SW 1271 (cell line): ENCODE data around the gene MYH11.
A peak's percentile ranks its signal among the peaks of the same experiment; 100 is the strongest.

Experiments
- DNase-seq, 2 experiments: peaks; one replicate each; lab custom pipeline; 2025; lab: John Stamatoyannopoulos, UW

The MYH11 gene

GRCh38 chr16:15856901-15857698 is at the start of gene MYH11:
MYH11 (minus strand) TSS chr16:15857028; CDS start chr16:15838252, 18,776 bp downstream.
- DNase-seq: no peak

- no peak for DNase-seq
Observed at GRCh38 chr16:15906439-15906838, 49.6 kb upstream of the MYH11 start.

GRCh38 chr16:15903960-15904359 is 47.1 kb upstream of the MYH11 start:
- no peak for DNase-seq

GRCh38 chr16:15900901-15901500 is 44.2 kb upstream of the MYH11 start:
- no peak for DNase-seq

GRCh38 chr16:15900357-15900756 is 43.5 kb upstream of the MYH11 start:
- no peak for DNase-seq

GRCh38 chr16:15899538-15900100 is 42.8 kb upstream of the MYH11 start:
- DNase-seq: peak; percentile 54 to 70

GRCh38 chr16:15898654-15899053 is 41.8 kb upstream of the MYH11 start:
- no peak for DNase-seq

- DNase-seq: no peak
Observed at GRCh38 chr16:15897834-15898254, 41.0 kb upstream of the MYH11 start.

GRCh38 chr16:15897121-15897780 is 40.4 kb upstream of the MYH11 start:
- DNase-seq: no peak

- DNase-seq: no peak
Observed at GRCh38 chr16:15894571-15895374, 37.9 kb upstream of the MYH11 start.

- DNase-seq: no peak
Observed at GRCh38 chr16:15891508-15891907, 34.7 kb upstream of the MYH11 start.

- peak; percentile 86 to 94 for DNase-seq
Observed at GRCh38 chr16:15888072-15888976, 31.5 kb upstream of the MYH11 start, which contains the start of gene CEP20. CEP20 (minus strand) TSS chr16:15888603; CDS start chr16:15888585, 18 bp downstream.

- DNase-seq: no peak
Observed at GRCh38 chr16:15887283-15887682, 30.5 kb upstream of the MYH11 start.

GRCh38 chr16:15886078-15886477 is 29.2 kb upstream of the MYH11 start:
- DNase-seq: no peak

GRCh38 chr16:15885560-15886001 is 28.8 kb upstream of the MYH11 start:
- DNase-seq: no peak

- DNase-seq: no peak
Observed at GRCh38 chr16:15882563-15882962, 25.7 kb upstream of the MYH11 start.

GRCh38 chr16:15881794-15882379 is 25.1 kb upstream of the MYH11 start:
- DNase-seq: no peak

- DNase-seq: no peak
Observed at GRCh38 chr16:15880434-15881308, 23.8 kb upstream of the MYH11 start.

- no peak for DNase-seq
Observed at GRCh38 chr16:15879255-15879811, 22.5 kb upstream of the MYH11 start.
